GM23338 (cell line): ENCODE data around the gene ATP8B2. TPM values are rescaled to one million over a fixed set of nuclear protein-coding genes. Genes with fewer than 3 reads are reported as not detected.
"Not testable (repeated sequence)": the region's sequence is repeated elsewhere in the genome, so short reads cannot be mapped to it uniquely, and the experiment has no call there.

ENCODE experiments used
- ATAC-seq: fragments of 200-7000 bp; cut with Tn5 transposase; 3 replicates; pipeline ENCODE4 v1.9.1; 2020
- DNase-seq: peaks from one replicate; pipeline ENCODE4 v3.0.0-alpha.2; 2015; ENCODE audit warnings: low spot score
- H2AFZ ChIP-seq: fragments of 200-600 bp; sonication (generic); 2 replicates; pipeline ENCODE4 v1.8.0; 2016; ENCODE audit warnings: antibody characterized with exemption, mild to moderate bottlenecking, moderate library complexity
- H3F3A ChIP-seq: fragments of 200-600 bp; sonication (generic); replicated peaks from 2 replicates; pipeline ENCODE4 v1.8.0; 2017; ENCODE audit warnings: antibody characterized with exemption, mixed run types, low read depth
- H3K27ac ChIP-seq: fragments of 200-600 bp; sonication (generic); 2 replicates; pipeline ENCODE4 v1.6.1; 2016; ENCODE audit warnings: low read depth
- H3K27me3 ChIP-seq: fragments of 200-600 bp; sonication (generic); 2 replicates; pipeline ENCODE4 v1.8.0; 2016; ENCODE audit warnings: mild to moderate bottlenecking, mixed run types, moderate library complexity; ENCODE audit not compliant: insufficient read depth
- H3K36me3 ChIP-seq: fragments of 200-600 bp; sonication (generic); 2 replicates; pipeline ENCODE4 v1.8.0; 2016; ENCODE audit warnings: mild to moderate bottlenecking; ENCODE audit not compliant: insufficient read depth
- H3K4me1 ChIP-seq: fragments of 200-600 bp; sonication (generic); 2 replicates; pipeline ENCODE4 v1.8.0; 2016; ENCODE audit warnings: mild to moderate bottlenecking, moderate library complexity; ENCODE audit not compliant: insufficient read depth
- H3K4me2 ChIP-seq: fragments of 200-600 bp; sonication (generic); 2 replicates; pipeline ENCODE4 v1.7.1; 2017; ENCODE audit warnings: mixed run types
- H3K4me3 ChIP-seq: fragments of 200-600 bp; sonication (generic); 2 replicates; pipeline ENCODE4 v1.6.1; 2016; ENCODE audit warnings: mixed run types
- H3K79me2 ChIP-seq: fragments of 200-600 bp; sonication (generic); replicated peaks from 2 replicates; pipeline ENCODE4 v1.8.0; 2017; ENCODE audit warnings: mild to moderate bottlenecking; ENCODE audit not compliant: insufficient read depth
- H3K9me2 ChIP-seq: fragments of 200-600 bp; sonication (generic); 2 replicates; pipeline ENCODE4 v1.8.0; 2017; ENCODE audit not compliant: insufficient read depth
- H4K20me1 ChIP-seq: fragments of 200-600 bp; sonication (generic); replicated peaks from 2 replicates; pipeline ENCODE4 v1.8.0; 2017; ENCODE audit warnings: mild to moderate bottlenecking; ENCODE audit not compliant: insufficient read depth
- H3K27ac Mint-ChIP-seq: 2 replicates; pipeline ENCODE4 v1.8.0; 2020; ENCODE audit warnings: inconsistent platforms, mild to moderate bottlenecking, moderate library complexity, mixed read lengths
- H3K27me3 Mint-ChIP-seq: 3 replicates; pipeline ENCODE4 v1.8.0; 2022; ENCODE audit warnings: low read depth, mild to moderate bottlenecking, moderate library complexity, mixed read lengths, inconsistent platforms; ENCODE audit not compliant: insufficient read depth, poor library complexity
- H3K36me3 Mint-ChIP-seq: 3 replicates; pipeline ENCODE4 v1.8.0; 2021; ENCODE audit warnings: low read depth, mild to moderate bottlenecking, inconsistent platforms, moderate library complexity, mixed read lengths
- H3K4me1 Mint-ChIP-seq: 3 replicates; pipeline ENCODE4 v1.8.0; 2020; ENCODE audit warnings: mild to moderate bottlenecking, inconsistent platforms, mixed read lengths
- H3K4me3 Mint-ChIP-seq: 3 replicates; pipeline ENCODE4 v1.8.0; 2021; ENCODE audit warnings: moderate library complexity, mild to moderate bottlenecking, inconsistent platforms, mixed read lengths
- H3K9me3 Mint-ChIP-seq: 3 replicates; pipeline ENCODE4 v1.8.0; 2020; ENCODE audit warnings: moderate library complexity, mild to moderate bottlenecking, inconsistent platforms, mixed read lengths
- CREB1 ChIP-seq: fragments of 250-450 bp; sonication (Bioruptor Pico); IDR thresholded peaks from 2 replicates; pipeline ENCODE4 v1.5.0; 2020; ENCODE audit warnings: low read depth, mild to moderate bottlenecking, moderate library complexity
- ETS1 ChIP-seq: IDR thresholded peaks from 2 replicates; pipeline ENCODE4 v1.6.1; 2016; ENCODE audit warnings: antibody characterized with exemption
- EZH2 ChIP-seq: fragments of 200-600 bp; sonication (generic); IDR thresholded peaks from one replicate; pipeline ENCODE4 v1.8.0; 2017; ENCODE audit warnings: antibody characterized with exemption, mild to moderate bottlenecking, low read depth; ENCODE audit not compliant: unreplicated experiment
- EZH2phosphoT487 ChIP-seq: fragments of 200-600 bp; sonication (generic); IDR thresholded peaks from one replicate; pipeline ENCODE4 v1.8.1; 2018; ENCODE audit warnings: antibody characterized with exemption; ENCODE audit not compliant: unreplicated experiment
- JUNB ChIP-seq: IDR thresholded peaks from one replicate; pipeline ENCODE4 v1.6.1; 2016; ENCODE audit warnings: antibody characterized with exemption; ENCODE audit not compliant: unreplicated experiment
- NANOG ChIP-seq: IDR thresholded peaks from 2 replicates; pipeline ENCODE4 v1.6.1; 2016; ENCODE audit warnings: antibody characterized with exemption, borderline replicate concordance
- REST ChIP-seq: IDR thresholded peaks from one replicate; pipeline ENCODE4 v1.6.1; 2018; ENCODE audit warnings: antibody characterized with exemption; ENCODE audit not compliant: unreplicated experiment
- STAT1 ChIP-seq: IDR thresholded peaks from one replicate; pipeline ENCODE4 v1.6.1; 2016; ENCODE audit warnings: antibody characterized with exemption; ENCODE audit not compliant: unreplicated experiment
- ZNF331 ChIP-seq: fragments of 250-450 bp; sonication (Bioruptor Pico); IDR thresholded peaks from 2 replicates; pipeline ENCODE4 v1.5.0; 2020; ENCODE audit warnings: low read depth, mild to moderate bottlenecking, moderate library complexity
- polyA plus RNA-seq: library from polyadenylated mRNA; unstranded; fragments of >200 nt; fragmentation: Nextera tagmentation; extraction: Ambion mirVana; gene quantifications from 2 replicates; pipeline ENCODE4 v1.2.1, GENCODE V29; 2016
- total RNA-seq: library from RNA; depleted of rRNA; stranded (reverse); fragments of >200 nt; shearing (Covaris generic); gene quantifications from 2 replicates; pipeline ENCODE4 v1.2.3, GENCODE V29; 2014

The ATP8B2 gene
- total and polyA plus RNA-seq, 2 experiments from 2014 or later, result 11.0 to 112 TPM

GRCh38 chr1:154313066-154313356 lies 12.3 kb upstream of the ATP8B2 start:
- Histone ChIP-seq H2AFZ (no peak overlapping the region), H3K27ac (no peak overlapping the region), H3K4me2 (no peak overlapping the region), H4K20me1 (no peaks in the 10 kb centered on the region), H3F3A (no peaks in the 10 kb centered on the region), H3K4me3 (no peak overlapping the region), H3K36me3 (no peaks in the 10 kb centered on the region), H3K4me1 (no peaks in the 10 kb centered on the region), H3K79me2 (no peaks in the 10 kb centered on the region), H3K27me3 (no peaks in the 10 kb centered on the region), H3K9me2 (no peaks in the 10 kb centered on the region)
- peaks cover 31% of the 10 kb centered on the region for H3K9me3 Mint-ChIP-seq
- no peak overlapping the region for H3K4me3 Mint-ChIP-seq
- TF ChIP-seq ETS1 (no peak), NANOG (no peak), REST (no peak)
- no peaks in the 10 kb centered on the region for H3K4me1 Mint-ChIP-seq
- no peak overlapping the region for H3K27ac Mint-ChIP-seq
- peaks cover 6% of the 10 kb centered on the region for H3K27me3 Mint-ChIP-seq
- ATAC-seq, result no peak
- no peak for DNase-seq
- no peaks in the 10 kb centered on the region for H3K36me3 Mint-ChIP-seq

- H3K4me2 ChIP-seq, H3K4me3 ChIP-seq, H3K36me3 Mint-ChIP-seq, H3K27ac Mint-ChIP-seq, H3K4me3 Mint-ChIP-seq, H3K9me2 ChIP-seq, DNase-seq, H2AFZ ChIP-seq, ATAC-seq, H3K27ac ChIP-seq, H3K36me3 ChIP-seq, H3F3A ChIP-seq, H3K79me2 ChIP-seq, H3K27me3 Mint-ChIP-seq, H3K27me3 ChIP-seq, H4K20me1 ChIP-seq, H3K4me1 ChIP-seq, H3K4me1 Mint-ChIP-seq: not testable (repeated sequence)
- peaks cover 31% of the 10 kb centered on the region for H3K9me3 Mint-ChIP-seq
Measured at GRCh38 chr1:154314226-154314625, 11.1 kb upstream of the ATP8B2 start.

- DNase-seq (no peak), ATAC-seq (no peak)
- no peak for TF ChIP-seq REST
- no peak for TF ChIP-seq ZNF331 (CRISPR knock-in tag)
- no peak for TF ChIP-seq CREB1
- no peak for TF ChIP-seq NANOG
- no peak for TF ChIP-seq EZH2
- no peak for TF ChIP-seq EZH2phosphoT487
- TF ChIP-seq STAT1, result no peak
- no peak for TF ChIP-seq JUNB
Measured at GRCh38 chr1:154316704-154317103, 8.6 kb upstream of the ATP8B2 start.

More at GRCh38 chr1:154316704-154317103, 8.6 kb upstream of the ATP8B2 start:
- H3K9me2 ChIP-seq, result no peaks in the 10 kb centered on the region
- Mint-ChIP-seq H3K9me3 (peaks cover 29% of the 10 kb centered on the region; the same call in 2 of the 3 replicates), H3K27me3 (peaks cover 11% of the 10 kb centered on the region), H3K36me3 (no peaks in the 10 kb centered on the region; the same call in 2 of the 3 replicates), H3K27ac (no peak overlapping the region), H3K4me1 (peaks cover 4% of the 10 kb centered on the region; the same call in 1 of the 3 replicates), H3K4me3 (no peak overlapping the region)
- no peak overlapping the region for H3K27ac ChIP-seq
- H2AFZ ChIP-seq, result no peak overlapping the region
- H3K4me3 ChIP-seq, result no peak overlapping the region
- no peaks in the 10 kb centered on the region for H3K79me2 ChIP-seq
- no peaks in the 10 kb centered on the region for H3K27me3 ChIP-seq
- H3K4me2 ChIP-seq, result no peak overlapping the region
- no peaks in the 10 kb centered on the region for H3K36me3 ChIP-seq
- H4K20me1 ChIP-seq, result no peaks in the 10 kb centered on the region
- no peaks in the 10 kb centered on the region for H3K4me1 ChIP-seq
- no peaks in the 10 kb centered on the region for H3F3A ChIP-seq
